ENCODE results near the gene FAM227A.

The FAM227A gene

DNA sequence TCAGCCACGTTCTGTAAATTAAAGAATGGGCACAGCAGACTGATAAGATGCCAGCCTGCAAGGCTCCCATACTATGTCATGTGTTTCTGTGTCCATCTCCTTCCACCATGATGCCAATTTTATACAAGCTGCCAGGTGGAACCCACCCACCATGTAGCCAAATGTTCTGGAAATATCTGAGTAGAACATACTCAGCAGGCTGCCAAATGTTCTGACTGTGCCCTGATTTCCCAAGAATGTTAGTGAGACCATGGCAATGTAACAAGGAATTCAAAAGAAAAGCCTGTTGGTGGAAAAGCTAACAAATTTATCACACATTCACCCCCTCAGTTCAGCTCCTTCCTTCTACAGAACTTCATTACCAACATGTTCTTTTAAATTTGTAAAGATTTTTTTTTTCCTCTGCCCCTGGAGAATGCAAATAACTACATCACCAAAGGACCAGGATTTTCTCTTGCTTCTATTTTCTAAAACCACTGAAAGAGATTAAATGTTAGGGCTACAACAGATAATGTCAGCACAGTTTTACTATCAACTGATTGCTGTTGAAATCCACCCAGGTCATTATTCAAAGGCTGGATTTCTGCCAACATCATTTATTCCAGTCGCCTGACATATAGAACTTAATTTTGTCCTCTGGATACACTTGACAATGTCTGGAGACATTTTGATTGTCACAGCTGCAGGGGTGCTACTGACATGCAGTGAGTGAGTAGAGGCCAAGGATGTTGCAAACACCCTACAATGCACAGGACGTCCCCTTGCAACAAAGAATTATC, 89.3 kb downstream of the FAM227A start:
- H3K4me3 ChIP-seq (ENCODE audit: low read depth, low read length) = no peak overlapping the region
- DNase-seq (ENCODE audit: low read depth) = no peak

- no peak overlapping the region for H3K4me3 ChIP-seq (ENCODE audit: low read depth, low read length)
- DNase-seq (ENCODE audit: low read depth) = no peak
Observed at GRCh38 chr22:38565441-38565840, 90.8 kb downstream of the FAM227A start.

GRCh38 chr22:38564669-38565068, 91.5 kb downstream of the FAM227A start:
- no peak overlapping the region for H3K4me3 ChIP-seq (ENCODE audit: low read depth, low read length)
- no peak for DNase-seq (ENCODE audit: low read depth)

- H3K4me3 ChIP-seq (ENCODE audit: low read depth, low read length) = no peak overlapping the region
- no peak for DNase-seq (ENCODE audit: low read depth)
Observed at GRCh38 chr22:38554281-38554680, 101.9 kb downstream of the FAM227A start.

DNA sequence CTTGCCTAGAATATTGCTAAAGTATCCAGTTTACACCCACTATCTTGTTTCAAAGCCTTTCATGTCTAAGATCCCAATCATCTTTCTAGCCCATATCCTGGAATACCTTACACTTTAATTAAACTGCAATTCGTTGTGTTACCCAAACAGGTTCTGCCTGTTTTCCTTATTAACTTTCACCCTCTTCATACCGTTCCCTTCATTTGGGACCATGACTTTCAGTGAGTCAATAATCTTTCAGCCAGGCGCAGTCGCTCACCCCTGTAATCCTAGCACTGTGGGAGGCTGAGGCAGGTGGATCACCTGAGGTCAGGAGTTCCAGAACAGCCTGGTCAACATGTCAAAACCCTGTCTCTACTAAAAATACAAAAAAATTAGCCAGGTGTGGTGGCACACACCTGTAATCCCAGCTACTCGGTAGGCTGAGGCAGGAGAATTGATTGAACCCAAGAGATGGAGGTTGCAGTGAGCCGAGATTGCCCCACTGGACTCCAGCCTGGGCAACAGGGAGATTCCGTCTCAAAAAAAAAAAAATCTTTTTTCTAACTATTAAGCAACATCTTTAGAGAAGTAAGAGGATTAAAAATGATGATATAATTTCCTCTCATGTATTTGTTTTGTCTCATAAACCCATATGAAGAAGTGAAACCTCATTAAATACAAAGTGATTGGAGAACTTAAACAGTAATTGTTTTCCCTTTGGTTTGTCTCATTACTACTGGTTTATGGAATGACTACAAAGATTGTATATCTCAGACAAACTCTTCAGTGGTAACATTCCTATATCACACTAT, 106.9 kb downstream of the FAM227A start:
- no peak for DNase-seq (ENCODE audit: low read depth)
- no peak overlapping the region for H3K4me3 ChIP-seq (ENCODE audit: low read depth, low read length)

- no peak overlapping the region for H3K4me3 ChIP-seq (ENCODE audit: low read depth, low read length)
- DNase-seq (ENCODE audit: low read depth) = no peak
Observed at GRCh38 chr22:38540701-38541100, 115.5 kb downstream of the FAM227A start.

- DNase-seq (ENCODE audit: low read depth) = no peak
Observed at GRCh38 chr22:38531251-38531938, 124.8 kb downstream of the FAM227A start.

More at GRCh38 chr22:38531251-38531938, 124.8 kb downstream of the FAM227A start:
- no peak overlapping the region for H3K4me3 ChIP-seq (ENCODE audit: low read depth, low read length)

Measured in skeletal muscle cell (primary cell).